Activated naive CD4-positive, alpha-beta T cell treated with anti-CD3 and anti-CD28 coated beads, Interleukin-2, amount 50 U/mL, for 24 hours (primary cell): Measurements from ENCODE around the gene TMEM144.
"Not testable (repeated sequence)": the region's sequence is repeated elsewhere in the genome, so short reads cannot be mapped to it uniquely, and the experiment has no call there.

Source experiments
- H3K27ac Mint-ChIP-seq: one replicate; pipeline ENCODE4 v1.8.0; 2021; ENCODE audit warnings: mild to moderate bottlenecking, mixed read lengths
- H3K27me3 Mint-ChIP-seq: one replicate; pipeline ENCODE4 v1.8.0; 2021; ENCODE audit warnings: mixed read lengths
- H3K36me3 Mint-ChIP-seq: one replicate; pipeline ENCODE4 v1.8.0; 2021; ENCODE audit warnings: mixed read lengths
- H3K4me1 Mint-ChIP-seq: one replicate; pipeline ENCODE4 v1.8.0; 2021; ENCODE audit warnings: mixed read lengths
- H3K4me3 Mint-ChIP-seq: one replicate; pipeline ENCODE4 v1.8.0; 2021; ENCODE audit warnings: mild to moderate bottlenecking, mixed read lengths
- H3K9me3 Mint-ChIP-seq: one replicate; pipeline ENCODE4 v1.8.0; 2021; ENCODE audit warnings: mixed read lengths

TMEM144 gene

GRCh38 chr4:158250321-158250720 lies 40.0 kb downstream of the TMEM144 start:
- Mint-ChIP-seq H3K4me3 (no peak overlapping the region), H3K27me3 (peaks cover 11% of the 10 kb centered on the region), H3K9me3 (no peaks in the 10 kb centered on the region), H3K4me1 (peaks cover 6% of the 10 kb centered on the region), H3K27ac (no peak overlapping the region), H3K36me3 (no peaks in the 10 kb centered on the region)

- no peak overlapping the region for H3K27ac Mint-ChIP-seq
- peaks cover 6% of the 10 kb centered on the region for H3K4me1 Mint-ChIP-seq
- H3K36me3 Mint-ChIP-seq = no peaks in the 10 kb centered on the region
- peaks cover 11% of the 10 kb centered on the region for H3K27me3 Mint-ChIP-seq
- no peaks in the 10 kb centered on the region for H3K9me3 Mint-ChIP-seq
- no peak overlapping the region for H3K4me3 Mint-ChIP-seq
Observed at GRCh38 chr4:158253350-158253980, 43.2 kb downstream of the TMEM144 start.

- no peaks in the 10 kb centered on the region for H3K36me3 Mint-ChIP-seq
- H3K4me1 Mint-ChIP-seq = peaks cover 6% of the 10 kb centered on the region
- no peaks in the 10 kb centered on the region for H3K9me3 Mint-ChIP-seq
- no peak overlapping the region for H3K27ac Mint-ChIP-seq
- H3K27me3 Mint-ChIP-seq = peaks cover 13% of the 10 kb centered on the region
- H3K4me3 Mint-ChIP-seq = no peak overlapping the region
Observed at GRCh38 chr4:158254292-158254691, 44.0 kb downstream of the TMEM144 start.

- Mint-ChIP-seq H3K27ac (no peak overlapping the region), H3K27me3 (peaks cover 13% of the 10 kb centered on the region), H3K4me1 (peaks cover 6% of the 10 kb centered on the region), H3K36me3 (no peaks in the 10 kb centered on the region), H3K4me3 (no peak overlapping the region), H3K9me3 (no peaks in the 10 kb centered on the region)
Observed at GRCh38 chr4:158255727-158256324, 45.5 kb downstream of the TMEM144 start.

GRCh38 chr4:158259955-158260575 lies 49.8 kb downstream of the TMEM144 start:
- no peaks in the 10 kb centered on the region for H3K36me3 Mint-ChIP-seq
- no peaks in the 10 kb centered on the region for H3K9me3 Mint-ChIP-seq
- no peak overlapping the region for H3K27ac Mint-ChIP-seq
- no peaks in the 10 kb centered on the region for H3K4me1 Mint-ChIP-seq
- peaks cover 3% of the 10 kb centered on the region for H3K27me3 Mint-ChIP-seq
- H3K4me3 Mint-ChIP-seq = no peak overlapping the region

- Mint-ChIP-seq H3K27ac (no peak overlapping the region), H3K4me3 (no peak overlapping the region), H3K4me1 (no peaks in the 10 kb centered on the region), H3K9me3 (no peaks in the 10 kb centered on the region), H3K36me3 (no peaks in the 10 kb centered on the region), H3K27me3 (peaks cover 3% of the 10 kb centered on the region)
Observed at GRCh38 chr4:158261480-158261879, 51.2 kb downstream of the TMEM144 start.

GRCh38 chr4:158268553-158268952 lies 58.3 kb downstream of the TMEM144 start:
- Mint-ChIP-seq H3K4me3 (no peak overlapping the region), H3K27ac (no peak overlapping the region), H3K4me1 (no peaks in the 10 kb centered on the region), H3K36me3 (no peaks in the 10 kb centered on the region), H3K27me3 (no peaks in the 10 kb centered on the region), H3K9me3 (no peaks in the 10 kb centered on the region)

GRCh38 chr4:158274636-158275035 lies 64.3 kb downstream of the TMEM144 start:
- H3K27me3 Mint-ChIP-seq = peaks cover 5% of the 10 kb centered on the region

GRCh38 chr4:158277558-158277957 lies 67.3 kb downstream of the TMEM144 start:
- Mint-ChIP-seq H3K27me3 (peaks cover 7% of the 10 kb centered on the region), H3K27ac (no peak overlapping the region), H3K4me3 (no peak overlapping the region), H3K4me1 (no peaks in the 10 kb centered on the region), H3K9me3 (no peaks in the 10 kb centered on the region), H3K36me3 (no peaks in the 10 kb centered on the region)

More at GRCh38 chr4:158274636-158275035, 64.3 kb downstream of the TMEM144 start:
- no peak overlapping the region for H3K27ac Mint-ChIP-seq
- no peaks in the 10 kb centered on the region for H3K4me1 Mint-ChIP-seq
- H3K9me3 Mint-ChIP-seq = no peaks in the 10 kb centered on the region
- H3K4me3 Mint-ChIP-seq = no peak overlapping the region
- no peaks in the 10 kb centered on the region for H3K36me3 Mint-ChIP-seq

- H3K36me3 Mint-ChIP-seq, H3K9me3 Mint-ChIP-seq, H3K27me3 Mint-ChIP-seq, H3K4me3 Mint-ChIP-seq, H3K4me1 Mint-ChIP-seq, H3K27ac Mint-ChIP-seq: not testable (repeated sequence)
Observed at GRCh38 chr4:158279052-158279451, 68.8 kb downstream of the TMEM144 start.

GRCh38 chr4:158280856-158281255 lies 70.6 kb downstream of the TMEM144 start:
- Mint-ChIP-seq H3K4me1 (no peaks in the 10 kb centered on the region), H3K27me3 (peaks cover 7% of the 10 kb centered on the region), H3K4me3 (no peak overlapping the region), H3K9me3 (no peaks in the 10 kb centered on the region), H3K36me3 (no peaks in the 10 kb centered on the region), H3K27ac (no peak overlapping the region)

GRCh38 chr4:158282252-158282651 lies 72.0 kb downstream of the TMEM144 start:
- Mint-ChIP-seq H3K27me3 (peaks cover 3% of the 10 kb centered on the region), H3K4me1 (no peaks in the 10 kb centered on the region), H3K4me3 (no peak overlapping the region), H3K36me3 (no peaks in the 10 kb centered on the region), H3K9me3 (no peaks in the 10 kb centered on the region), H3K27ac (no peak overlapping the region)

- Mint-ChIP-seq H3K9me3 (no peaks in the 10 kb centered on the region), H3K36me3 (no peaks in the 10 kb centered on the region), H3K4me1 (no peaks in the 10 kb centered on the region), H3K4me3 (no peak overlapping the region), H3K27me3 (peaks cover 3% of the 10 kb centered on the region), H3K27ac (no peak overlapping the region)
Observed at GRCh38 chr4:158285429-158286216, 75.3 kb downstream of the TMEM144 start.

- Mint-ChIP-seq H3K4me3 (no peak overlapping the region), H3K9me3 (no peaks in the 10 kb centered on the region), H3K36me3 (no peaks in the 10 kb centered on the region), H3K4me1 (no peaks in the 10 kb centered on the region), H3K27me3 (no peaks in the 10 kb centered on the region), H3K27ac (no peak overlapping the region)
Observed at GRCh38 chr4:158290912-158291311, 80.6 kb downstream of the TMEM144 start.

GRCh38 chr4:158291334-158292055 lies 81.2 kb downstream of the TMEM144 start:
- no peaks in the 10 kb centered on the region for H3K36me3 Mint-ChIP-seq
- no peaks in the 10 kb centered on the region for H3K4me1 Mint-ChIP-seq
- no peaks in the 10 kb centered on the region for H3K9me3 Mint-ChIP-seq
- no peak overlapping the region for H3K27ac Mint-ChIP-seq
- no peak overlapping the region for H3K4me3 Mint-ChIP-seq
- no peaks in the 10 kb centered on the region for H3K27me3 Mint-ChIP-seq
